PC-3 (cell line): ENCODE measurements around the gene SAT2.

Experiments used
- EZH2 ChIP-seq: fragments of 300-600 bp; sonication (generic); IDR thresholded peaks from one replicate; pipeline ENCODE4 v1.6.1; 2017; ENCODE audit warnings: antibody characterized with exemption, mild to moderate bottlenecking, low read length; ENCODE audit not compliant: unreplicated experiment
- TF ChIP-seq, protein P1 (sequence below): fragments of 300-600 bp; sonication (generic); conservative IDR thresholded peaks from 2 replicates; pipeline ENCODE4 v1.5.1; 2017; ENCODE audit warnings: antibody characterized with exemption, low read depth, mild to moderate bottlenecking, low read length

GRCh38 chr17:7576432-7576937 lies 51.1 kb downstream of the SAT2 start:
- TF ChIP-seq, protein P1, sequence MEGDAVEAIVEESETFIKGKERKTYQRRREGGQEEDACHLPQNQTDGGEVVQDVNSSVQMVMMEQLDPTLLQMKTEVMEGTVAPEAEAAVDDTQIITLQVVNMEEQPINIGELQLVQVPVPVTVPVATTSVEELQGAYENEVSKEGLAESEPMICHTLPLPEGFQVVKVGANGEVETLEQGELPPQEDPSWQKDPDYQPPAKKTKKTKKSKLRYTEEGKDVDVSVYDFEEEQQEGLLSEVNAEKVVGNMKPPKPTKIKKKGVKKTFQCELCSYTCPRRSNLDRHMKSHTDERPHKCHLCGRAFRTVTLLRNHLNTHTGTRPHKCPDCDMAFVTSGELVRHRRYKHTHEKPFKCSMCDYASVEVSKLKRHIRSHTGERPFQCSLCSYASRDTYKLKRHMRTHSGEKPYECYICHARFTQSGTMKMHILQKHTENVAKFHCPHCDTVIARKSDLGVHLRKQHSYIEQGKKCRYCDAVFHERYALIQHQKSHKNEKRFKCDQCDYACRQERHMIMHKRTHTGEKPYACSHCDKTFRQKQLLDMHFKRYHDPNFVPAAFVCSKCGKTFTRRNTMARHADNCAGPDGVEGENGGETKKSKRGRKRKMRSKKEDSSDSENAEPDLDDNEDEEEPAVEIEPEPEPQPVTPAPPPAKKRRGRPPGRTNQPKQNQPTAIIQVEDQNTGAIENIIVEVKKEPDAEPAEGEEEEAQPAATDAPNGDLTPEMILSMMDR, result no peak
- no peak for TF ChIP-seq EZH2
